H4 (cell line): ENCODE data around the gene EML3. TPM values are rescaled to one million over a fixed set of nuclear protein-coding genes. Genes with fewer than 3 reads are reported as not detected.
A peak's percentile ranks its signal among the peaks of the same experiment; 100 is the strongest.
"Not testable (repeated sequence)": the region's sequence is repeated elsewhere in the genome, so short reads cannot be mapped to it uniquely, and the experiment has no call there.

ENCODE experiments used
- DNase-seq: peaks from one replicate; pipeline ENCODE4 v3.0.0-alpha.2; 2015; ENCODE audit warnings: low spot score
- total RNA-seq: library from RNA; depleted of rRNA; stranded (reverse); fragments of >200 nt; shearing (Covaris generic); gene quantifications from 2 replicates; pipeline ENCODE4 v1.2.3, GENCODE V29; 2014

The EML3 gene
- total RNA-seq, 1 experiment from 2014 or later = 10.1 TPM

DNA sequence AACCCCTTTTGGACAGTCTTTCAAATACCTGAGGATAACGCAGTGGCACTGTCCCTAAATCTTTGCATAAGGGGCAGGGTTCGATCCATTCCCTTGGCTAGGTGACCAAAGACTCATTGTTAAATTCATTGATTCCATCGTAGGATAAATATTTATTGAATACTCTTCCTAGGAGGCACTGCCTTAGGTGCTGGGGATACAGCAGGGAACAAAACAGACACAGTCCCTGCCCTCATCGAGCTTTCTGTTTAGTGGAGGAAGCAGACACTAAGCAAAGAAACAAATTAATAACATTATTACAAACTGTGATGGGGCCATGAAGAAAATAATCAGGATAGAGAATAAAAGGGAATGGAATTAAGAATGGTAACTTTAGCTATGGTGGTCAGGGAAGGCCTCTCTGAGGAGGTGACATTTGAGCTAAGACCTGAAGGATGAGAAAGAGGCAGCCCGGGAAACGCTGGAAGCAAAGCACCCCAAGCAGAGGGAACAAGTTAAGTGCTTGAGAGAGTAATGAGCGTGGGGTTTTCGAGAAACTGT, 8.5 kb upstream of the EML3 start:
- no peak for DNase-seq

DNA sequence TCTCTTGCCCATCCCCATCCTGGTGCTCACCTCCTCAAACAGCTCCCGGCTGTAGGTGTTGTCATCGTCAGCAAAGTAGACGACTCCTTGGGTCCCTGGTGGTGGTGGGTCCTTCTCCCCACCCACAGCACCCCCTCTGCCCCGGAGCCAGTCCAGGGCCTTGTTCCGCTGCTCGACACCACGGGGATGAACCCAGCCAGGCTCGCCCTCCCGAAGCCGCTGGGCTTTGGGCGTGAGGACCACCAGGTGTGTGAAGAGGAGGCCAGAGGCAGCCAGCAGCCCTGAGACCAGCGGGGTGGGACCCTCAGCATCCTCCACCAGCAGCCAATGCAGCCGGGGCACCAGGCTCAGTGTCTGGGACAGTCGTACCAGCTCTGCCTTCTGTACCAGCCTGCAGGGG, 4.4 kb upstream of the EML3 start:
- not testable (repeated sequence) for DNase-seq

DNA sequence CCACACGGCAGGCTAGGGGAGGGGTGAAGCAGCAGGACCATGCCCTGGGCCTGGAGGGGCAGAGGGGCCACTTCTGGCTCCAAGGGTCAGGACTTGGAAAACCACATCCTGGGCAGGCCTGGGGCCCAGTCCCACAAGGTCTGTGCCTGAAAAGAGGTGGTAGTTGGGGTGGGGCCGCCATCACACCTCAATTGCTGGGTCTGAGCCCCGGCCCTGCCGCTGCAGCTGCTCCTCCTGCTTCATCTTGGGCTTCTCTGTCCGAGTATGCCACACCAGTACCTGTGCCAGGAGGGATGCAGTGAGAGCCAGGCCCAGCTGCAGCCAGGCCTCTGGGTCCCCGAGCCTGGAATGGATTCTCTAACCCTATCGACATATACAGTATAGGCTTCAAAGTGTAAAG, 2.9 kb upstream of the EML3 start:
- DNase-seq = no peak

DNA sequence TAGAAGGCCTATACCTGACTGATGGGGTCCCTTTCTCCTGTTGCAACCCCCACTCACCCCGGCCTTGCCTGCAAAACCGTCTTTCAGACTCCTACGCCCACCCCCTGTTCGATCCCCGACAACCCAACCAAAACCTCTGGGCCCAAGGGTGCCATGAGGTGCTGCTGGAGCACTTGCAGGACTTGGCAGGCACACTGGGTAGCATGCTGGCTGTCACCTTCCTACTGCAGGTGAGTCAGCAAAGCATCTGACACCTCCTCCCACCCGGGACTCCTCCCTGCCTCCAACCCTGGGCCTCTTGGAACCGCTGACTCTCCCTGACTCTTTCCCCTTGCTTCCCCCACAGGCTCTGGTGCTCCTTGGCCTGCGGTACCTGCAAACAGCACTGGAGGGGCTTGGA, 1.7 kb upstream of the EML3 start:
- no peak for DNase-seq

DNA sequence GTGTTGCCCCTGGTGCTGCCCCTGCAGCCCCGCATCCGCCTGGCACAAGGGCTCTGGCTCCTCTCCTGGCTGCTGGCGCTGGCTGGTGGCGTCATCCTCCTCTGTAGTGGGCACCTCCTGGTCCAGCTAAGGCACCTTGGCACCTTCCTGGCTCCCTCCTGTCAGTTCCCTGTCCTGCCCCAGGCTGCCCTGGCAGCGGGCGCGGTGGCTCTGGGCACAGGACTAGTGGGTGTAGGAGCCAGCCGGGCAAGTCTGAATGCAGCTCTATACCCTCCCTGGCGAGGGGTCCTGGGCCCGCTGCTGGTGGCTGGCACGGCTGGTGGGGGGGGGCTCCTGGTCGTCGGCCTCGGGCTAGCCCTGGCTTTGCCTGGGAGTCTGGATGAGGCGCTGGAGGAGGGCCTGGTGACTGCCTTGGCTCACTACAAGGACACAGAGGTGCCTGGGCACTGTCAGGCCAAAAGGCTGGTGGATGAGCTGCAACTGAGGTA, 760 bp upstream of the EML3 start:
- no peak for DNase-seq

DNA sequence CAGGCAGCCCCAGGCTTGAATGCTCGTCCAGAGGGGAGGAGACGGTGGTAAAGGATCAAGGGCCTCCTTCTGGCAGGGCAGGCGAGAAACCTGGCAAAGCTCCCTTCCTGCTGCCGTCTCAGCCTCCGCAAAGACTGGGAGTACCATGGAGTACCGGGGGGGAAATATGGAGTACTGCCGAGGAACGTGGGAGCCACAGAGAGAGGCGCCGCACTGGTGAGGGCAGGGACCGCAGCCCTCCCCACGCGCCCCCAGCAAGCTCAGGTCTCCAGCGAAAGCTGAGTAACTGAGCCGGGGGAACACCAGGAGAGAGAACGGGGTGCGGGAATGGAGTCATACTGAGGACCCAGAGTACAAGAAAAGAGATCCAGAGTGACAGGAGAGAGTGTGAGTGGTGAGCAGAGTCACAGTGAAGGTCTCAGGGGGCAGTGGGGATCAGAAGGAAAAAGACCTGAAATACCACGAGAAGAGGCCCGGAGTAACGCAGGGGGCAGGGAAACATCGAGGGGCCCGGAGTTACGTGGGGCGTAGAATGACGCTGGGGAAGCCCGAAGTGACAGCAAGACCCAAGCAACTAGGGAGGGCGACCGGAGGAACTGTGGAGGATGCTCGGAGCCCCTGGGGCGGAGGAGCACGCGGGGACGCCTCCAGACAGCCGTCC, 740 bp downstream of the EML3 start:
- peak; percentile 36 for DNase-seq

DNA sequence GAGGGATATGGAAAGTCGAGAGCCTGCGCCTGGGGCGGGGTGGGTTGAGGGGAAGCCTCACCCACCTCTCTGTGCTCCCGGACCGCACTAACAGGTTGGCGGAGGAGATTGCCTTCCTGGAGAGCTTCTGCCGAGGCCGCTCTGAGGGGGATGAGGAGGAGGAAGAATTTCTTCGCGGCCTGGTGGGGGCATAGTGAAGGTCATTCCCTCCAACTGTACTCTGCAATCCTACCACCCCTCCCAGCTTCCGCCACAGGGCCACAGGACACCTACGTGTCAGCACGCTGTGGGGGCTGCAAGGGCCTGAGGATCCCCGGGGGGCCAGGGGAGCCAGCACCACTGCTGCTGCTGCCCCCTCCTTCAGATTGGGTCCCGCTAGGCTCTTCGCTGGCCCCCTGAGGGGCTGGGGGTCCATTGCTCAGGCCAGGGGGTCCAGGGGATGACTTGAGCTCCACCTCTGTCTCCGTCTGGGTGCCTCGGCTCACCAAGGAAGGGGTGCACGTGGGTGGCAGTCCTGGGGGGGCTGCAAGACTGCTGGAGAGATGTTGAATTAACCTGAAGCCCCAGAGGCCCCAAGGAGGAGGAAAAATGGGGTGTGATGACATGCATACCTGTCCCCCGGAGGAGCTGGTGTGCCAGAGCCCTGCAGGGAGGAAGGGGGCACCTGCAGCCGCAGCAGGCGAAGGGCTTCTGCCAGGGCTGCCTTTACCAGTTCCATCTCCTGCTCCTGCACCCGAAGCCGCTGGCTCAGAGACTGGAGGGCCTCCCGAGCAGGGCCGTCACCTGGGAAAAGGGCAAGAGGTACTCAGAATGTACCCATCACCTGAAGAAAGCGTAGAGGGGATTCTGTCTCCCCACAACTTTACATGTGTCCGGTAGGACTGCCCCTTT, 1.5 kb downstream of the EML3 start:
- DNase-seq = no peak

DNA sequence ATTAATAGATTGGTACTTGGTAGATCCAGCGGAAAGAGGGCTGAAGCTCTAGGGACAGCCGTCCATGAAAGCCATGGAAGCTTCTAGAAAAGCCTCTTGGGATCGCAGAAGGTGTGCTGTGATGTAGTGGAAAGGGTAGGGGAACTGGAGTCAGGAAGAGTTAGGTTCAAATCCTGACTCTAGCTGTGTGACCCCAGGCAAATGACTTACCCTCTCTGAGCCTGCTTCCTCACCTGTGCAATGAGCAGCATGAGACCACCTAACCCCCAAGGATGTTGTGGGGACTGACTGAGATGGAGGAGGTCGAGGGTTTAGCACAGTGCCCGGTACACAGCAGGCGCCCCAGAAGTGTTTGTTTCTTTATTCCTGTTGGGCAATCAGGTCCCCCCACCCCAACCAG, 2.2 kb downstream of the EML3 start:
- DNase-seq = no peak

DNA sequence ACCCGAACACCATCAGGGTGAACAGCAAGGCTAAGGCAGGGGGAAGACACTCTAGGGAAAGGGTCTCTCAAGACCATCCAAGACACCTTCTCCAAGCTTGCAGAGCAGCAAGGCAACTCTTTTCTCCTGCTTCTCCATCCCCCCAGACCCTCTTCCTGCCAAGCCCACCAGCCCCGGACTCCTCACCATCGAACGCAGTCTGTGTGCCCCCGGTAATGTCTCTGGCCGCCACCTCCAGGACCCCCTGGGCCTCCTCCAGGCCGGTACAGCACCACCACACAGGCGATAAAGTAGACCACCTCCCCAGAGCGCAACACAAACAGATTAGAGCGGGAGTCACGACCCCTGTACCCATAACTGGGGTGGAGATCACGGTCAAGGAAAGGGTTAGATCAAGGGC, 3.8 kb downstream of the EML3 start:
- no peak for DNase-seq

DNA sequence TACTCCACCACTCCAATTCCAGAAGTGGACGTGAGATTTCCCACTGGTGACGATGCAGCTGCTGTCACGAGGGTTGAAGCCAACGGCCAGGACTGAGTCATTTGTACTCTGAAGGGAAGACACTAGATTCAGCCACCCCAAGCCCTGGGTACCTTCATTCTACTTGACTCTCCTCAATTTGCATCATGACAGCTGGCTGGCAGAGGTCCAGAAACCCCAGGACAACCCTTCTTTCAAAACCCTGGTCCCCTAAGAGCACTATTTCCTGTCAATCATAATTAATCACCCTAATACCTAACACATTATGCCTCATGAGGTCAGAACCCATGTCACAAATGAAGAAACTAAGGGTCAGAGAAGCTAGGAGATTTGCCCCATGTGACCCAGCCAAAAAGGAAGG, 4.9 kb downstream of the EML3 start:
- no peak for DNase-seq

DNA sequence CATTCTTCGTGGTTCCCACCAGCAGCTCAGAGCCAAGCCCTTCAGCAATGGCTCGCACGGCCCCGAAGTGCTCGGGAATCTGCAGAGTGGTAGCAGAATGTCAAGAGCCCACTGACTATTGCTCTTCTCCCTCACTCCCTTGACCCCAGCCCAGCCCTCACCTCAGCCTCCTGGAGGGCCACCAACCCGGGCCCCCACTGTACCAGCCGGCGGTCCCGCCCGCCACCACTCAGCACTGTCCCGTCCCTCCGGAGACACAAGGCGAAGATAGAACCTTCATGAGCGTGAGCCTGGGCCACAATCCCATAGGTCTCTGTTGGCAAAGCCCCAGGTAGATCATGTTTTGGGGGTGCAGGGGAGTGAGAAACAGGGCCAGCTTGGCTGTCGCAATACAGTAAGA, 6.7 kb downstream of the EML3 start:
- DNase-seq = no peak

DNA sequence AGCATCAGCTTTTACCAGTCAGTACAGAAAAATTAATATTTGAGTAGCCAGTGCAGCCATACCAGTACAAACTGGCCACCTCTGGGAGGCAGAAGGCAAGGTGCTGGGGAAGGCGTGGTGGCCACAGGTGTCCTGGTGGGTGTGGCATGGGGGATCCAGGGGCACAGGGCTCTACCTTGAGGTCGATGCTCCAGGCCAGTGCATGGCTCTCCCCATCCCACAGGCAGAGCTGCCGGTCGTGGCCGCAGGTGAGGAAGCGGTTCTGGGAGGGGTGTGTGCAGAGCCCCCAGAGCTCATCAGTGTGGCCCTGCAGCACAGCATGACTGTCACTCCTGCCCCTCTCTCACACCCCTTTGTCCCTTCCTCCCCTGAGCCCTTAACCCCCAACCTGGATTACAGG, 7.1 kb downstream of the EML3 start:
- no peak for DNase-seq

DNA sequence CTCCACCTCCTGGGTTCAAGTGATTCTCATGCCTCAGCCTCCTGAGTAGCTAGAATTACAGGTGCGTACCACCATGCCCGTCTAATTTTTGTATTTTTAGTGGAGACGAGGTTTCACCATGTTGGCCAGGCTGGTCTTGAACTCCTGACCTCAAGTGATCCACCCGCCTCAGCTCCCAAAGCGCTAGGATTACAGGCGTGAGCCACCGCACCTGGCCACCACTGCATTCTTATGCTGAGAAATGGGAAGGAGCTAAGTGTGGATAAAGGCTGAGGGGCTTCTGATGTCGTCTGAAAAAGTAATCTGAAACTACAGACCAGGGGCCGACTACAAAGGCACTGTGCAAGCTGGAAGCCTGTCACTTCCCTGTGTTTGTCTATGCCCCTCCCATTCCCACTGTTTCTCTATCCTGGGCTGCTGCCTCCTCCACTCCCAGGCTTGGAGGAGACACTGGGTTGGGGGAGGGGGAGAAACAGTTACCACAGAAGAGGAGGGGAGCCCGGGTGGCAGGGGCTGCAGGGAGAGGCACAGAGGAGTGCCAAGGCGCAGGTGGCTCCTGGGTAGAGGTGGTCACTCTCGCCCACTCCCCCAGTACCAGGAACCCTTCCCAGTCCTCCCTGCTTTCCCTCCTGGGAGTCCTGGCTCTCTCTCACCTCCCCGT, 8.0 kb downstream of the EML3 start:
- no peak for DNase-seq

DNA sequence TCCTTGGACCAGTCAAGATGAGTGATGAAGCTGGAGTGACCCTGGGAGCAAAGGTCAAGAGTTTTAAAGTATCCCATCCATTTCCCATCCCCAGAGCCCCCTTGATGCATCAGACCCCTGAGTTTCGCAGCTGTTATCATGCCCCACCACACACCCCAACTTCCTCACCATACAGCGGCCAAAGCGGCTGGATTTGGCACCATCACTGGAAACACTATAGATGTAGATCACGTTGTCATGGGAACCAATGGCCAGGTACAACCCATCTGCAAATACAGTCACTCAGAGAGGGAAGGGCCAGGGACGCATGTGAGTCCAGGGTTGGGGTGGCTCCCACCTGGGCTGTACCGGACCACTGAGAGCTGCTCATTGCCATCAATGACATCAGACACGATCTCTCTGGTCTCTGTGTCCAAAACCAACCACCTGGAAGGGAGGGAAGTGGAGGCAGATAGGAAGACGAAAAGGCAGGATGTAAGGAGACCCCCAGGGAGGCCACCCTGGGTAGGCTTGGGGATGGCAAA, 8.7 kb downstream of the EML3 start:
- DNase-seq = no peak

DNA sequence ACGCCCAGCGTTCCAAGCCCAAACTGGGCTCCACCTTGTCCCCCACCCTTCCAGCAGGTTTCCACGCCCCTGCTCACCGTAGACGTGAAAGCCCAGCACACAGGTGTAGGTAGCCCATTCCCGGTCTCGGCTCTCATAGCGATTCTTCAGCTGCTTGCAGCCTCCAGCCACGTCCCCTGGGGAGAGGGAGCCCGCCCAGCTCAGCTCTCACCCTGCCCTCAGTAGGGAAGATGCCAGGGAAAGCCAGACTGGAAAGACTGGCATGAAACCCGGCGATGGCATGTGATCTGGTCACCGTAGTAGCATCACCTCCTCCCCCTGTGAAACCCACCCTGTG, 9.5 kb downstream of the EML3 start:
- DNase-seq = no peak

DNA sequence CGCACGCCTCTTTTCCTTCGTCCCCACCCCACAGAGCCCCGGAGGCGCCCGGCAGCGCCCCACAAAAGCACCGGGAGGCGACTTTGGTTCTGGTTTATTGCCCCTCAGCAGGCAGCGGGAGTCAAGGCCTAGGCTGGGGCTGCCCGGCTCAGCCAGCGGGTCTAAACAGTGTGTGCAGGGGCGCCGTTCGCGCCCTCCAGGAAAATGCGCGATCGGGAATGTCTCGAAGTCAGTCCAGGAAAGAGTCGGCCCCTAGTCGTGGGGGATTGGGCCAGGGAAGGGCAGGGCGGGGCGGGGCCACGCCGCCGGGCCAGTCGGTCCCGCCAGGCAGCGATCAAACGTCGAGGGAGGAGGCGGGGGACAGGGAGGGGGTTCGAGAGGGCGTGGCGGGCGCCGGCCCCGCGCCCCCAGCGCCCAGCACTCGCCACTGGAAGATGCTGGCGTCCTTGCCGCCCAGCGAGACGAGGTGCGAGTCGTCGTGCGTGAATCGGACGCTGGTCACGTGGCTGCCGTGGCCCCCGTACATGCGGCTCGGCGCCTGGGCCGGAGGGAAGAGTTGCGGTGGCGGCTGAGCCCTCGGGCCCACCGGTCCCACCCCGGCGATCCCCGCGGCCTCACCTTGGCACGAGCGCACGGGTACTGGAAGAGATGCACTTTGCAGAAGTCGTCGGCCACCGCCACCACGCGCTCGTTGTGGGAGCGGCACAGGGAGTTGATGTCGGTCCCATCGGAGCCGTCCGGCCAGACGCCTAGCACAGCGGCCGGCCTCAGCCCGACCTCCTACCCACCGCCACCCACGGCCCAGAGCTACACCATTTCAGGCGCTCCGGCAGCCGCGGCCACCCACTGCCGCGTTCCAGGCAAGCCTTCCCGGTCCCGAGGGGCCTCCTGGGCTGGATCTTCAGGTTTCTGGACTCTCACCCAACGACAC, 10.2 kb downstream of the EML3 start:
- no peak for DNase-seq

DNA sequence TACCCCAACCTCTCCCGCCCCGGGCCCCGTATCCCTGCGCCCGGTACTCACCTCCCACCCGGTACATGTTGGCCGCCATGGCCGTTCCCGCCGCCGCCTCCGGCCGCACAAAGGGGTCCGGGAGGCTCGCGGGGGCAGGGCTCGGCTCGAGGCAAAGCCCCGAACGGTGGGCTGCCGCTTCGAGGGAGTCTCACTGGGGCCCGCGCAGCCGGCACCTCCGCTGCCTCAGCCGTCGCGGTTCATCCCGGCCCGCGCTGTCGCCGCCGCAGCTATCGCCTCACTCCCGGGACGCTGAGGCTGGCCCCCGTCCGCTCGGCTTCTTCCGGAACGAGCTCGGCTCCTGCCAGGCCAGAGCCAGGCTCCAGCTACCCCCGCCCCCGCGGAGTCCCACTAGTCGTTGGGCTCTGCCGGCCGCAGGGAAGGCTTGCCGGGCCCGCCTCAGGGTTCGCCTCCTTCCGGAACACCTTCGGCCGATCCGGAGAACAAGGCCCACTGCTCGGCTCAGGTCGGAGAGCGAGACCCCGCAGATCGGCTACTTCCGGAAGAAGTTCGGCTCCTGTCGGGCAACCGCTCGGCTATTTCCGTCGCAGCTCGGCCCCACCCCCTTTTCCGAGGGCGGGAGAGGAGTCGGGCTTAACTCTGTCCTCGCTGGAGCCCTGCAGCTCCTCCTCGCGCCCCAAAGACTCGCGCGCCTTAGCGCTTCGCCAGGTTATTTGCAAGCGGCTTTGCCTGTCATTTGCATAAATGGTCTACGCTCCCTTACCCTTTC, 11.0 kb downstream of the EML3 start, which contains the start of gene MTA2:
Gene MTA2, minus strand, starts transcription at position 494 of the 769 bp plus-strand sequence. Its CDS starts 415 bp downstream, at position 79.
- DNase-seq = peak; percentile 95

DNA sequence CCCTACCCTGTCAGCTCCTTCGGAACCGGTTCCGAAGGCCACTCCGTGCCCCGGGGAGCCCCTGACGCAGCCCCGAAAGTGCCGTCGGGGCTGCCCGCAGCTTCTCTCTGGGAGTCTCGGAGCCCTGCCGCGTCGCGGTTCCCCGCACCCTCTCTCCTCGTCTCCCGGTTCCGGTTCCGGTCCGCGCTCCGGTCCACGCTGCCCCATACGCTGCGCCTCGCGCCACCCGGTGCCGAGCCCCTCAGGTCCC, 11.5 kb downstream of the EML3 start:
- DNase-seq = no peak

DNA sequence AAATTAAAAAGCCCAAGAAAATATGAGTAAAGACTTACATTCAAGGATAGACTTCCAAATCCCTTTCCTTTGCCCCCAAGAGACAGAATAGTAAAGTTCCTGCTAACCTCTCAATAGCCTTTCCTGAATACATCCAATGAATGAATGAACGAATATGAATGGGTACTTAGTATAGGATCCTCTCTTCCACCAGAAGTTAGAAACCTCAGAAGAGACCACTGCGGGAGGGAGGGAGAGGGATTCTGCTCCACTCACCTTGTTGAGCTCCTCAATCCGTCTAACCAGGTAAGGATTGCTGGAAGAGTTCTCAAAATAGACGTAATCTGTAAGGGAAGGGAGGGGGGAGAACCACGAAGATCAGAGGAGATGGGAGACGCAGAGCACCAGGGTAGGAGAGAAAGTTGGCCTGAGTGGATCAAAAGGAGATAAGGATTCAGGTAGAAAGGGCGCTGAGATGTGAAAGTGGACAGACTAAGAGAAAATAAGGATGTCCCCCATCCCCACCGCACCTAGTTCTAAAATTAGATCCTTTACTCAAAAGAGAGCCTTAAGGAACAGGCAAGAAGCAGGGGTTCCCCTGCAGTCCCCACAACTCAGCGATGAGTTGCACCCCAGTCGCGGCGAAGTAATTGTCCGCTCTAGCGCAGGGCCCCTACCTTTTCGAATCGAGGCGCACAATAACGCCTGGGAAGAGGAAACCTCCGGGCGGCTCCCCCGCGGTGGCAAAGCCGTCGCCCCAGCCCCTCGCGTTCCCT, 12.0 kb downstream of the EML3 start:
- no peak for DNase-seq

DNA sequence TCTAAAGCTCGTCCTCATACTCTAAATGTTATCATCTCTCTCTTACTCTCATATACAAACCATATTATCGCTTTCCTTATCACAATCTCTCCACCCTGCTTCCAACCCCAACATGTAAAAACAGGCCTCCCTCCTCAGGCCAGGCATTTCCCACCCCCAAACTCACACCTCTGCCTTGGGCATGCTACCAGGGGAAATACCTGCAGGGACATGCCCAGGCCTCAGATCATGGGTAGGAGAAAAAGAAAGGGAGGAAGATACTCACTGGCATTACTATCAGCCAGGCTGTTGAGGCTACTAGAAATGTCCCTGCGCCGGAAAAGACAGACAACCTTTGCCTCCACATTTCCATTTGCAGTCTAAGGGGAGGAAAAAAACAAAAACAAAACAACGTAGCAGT, 12.7 kb downstream of the EML3 start:
- no peak for DNase-seq
